GM23338 (cell line): ENCODE results near the gene ZDHHC16. TPM values are rescaled to one million over a fixed set of nuclear protein-coding genes. Genes with fewer than 3 reads are reported as not detected.

Experiments used
- ATAC-seq: fragments of 200-7000 bp; cut with Tn5 transposase; 3 replicates; pipeline ENCODE4 v1.9.1; 2020
- DNase-seq: peaks from one replicate; pipeline ENCODE4 v3.0.0-alpha.2; 2015; ENCODE audit warnings: low spot score
- H2AFZ ChIP-seq: fragments of 200-600 bp; sonication (generic); 2 replicates; pipeline ENCODE4 v1.8.0; 2016; ENCODE audit warnings: antibody characterized with exemption, mild to moderate bottlenecking, moderate library complexity
- H3F3A ChIP-seq: fragments of 200-600 bp; sonication (generic); replicated peaks from 2 replicates; pipeline ENCODE4 v1.8.0; 2017; ENCODE audit warnings: antibody characterized with exemption, mixed run types, low read depth
- H3K27ac ChIP-seq: fragments of 200-600 bp; sonication (generic); 2 replicates; pipeline ENCODE4 v1.6.1; 2016; ENCODE audit warnings: low read depth
- H3K27me3 ChIP-seq: fragments of 200-600 bp; sonication (generic); 2 replicates; pipeline ENCODE4 v1.8.0; 2016; ENCODE audit warnings: mild to moderate bottlenecking, mixed run types, moderate library complexity; ENCODE audit not compliant: insufficient read depth
- H3K36me3 ChIP-seq: fragments of 200-600 bp; sonication (generic); 2 replicates; pipeline ENCODE4 v1.8.0; 2016; ENCODE audit warnings: mild to moderate bottlenecking; ENCODE audit not compliant: insufficient read depth
- H3K4me1 ChIP-seq: fragments of 200-600 bp; sonication (generic); 2 replicates; pipeline ENCODE4 v1.8.0; 2016; ENCODE audit warnings: mild to moderate bottlenecking, moderate library complexity; ENCODE audit not compliant: insufficient read depth
- H3K4me2 ChIP-seq: fragments of 200-600 bp; sonication (generic); 2 replicates; pipeline ENCODE4 v1.7.1; 2017; ENCODE audit warnings: mixed run types
- H3K4me3 ChIP-seq: fragments of 200-600 bp; sonication (generic); 2 replicates; pipeline ENCODE4 v1.6.1; 2016; ENCODE audit warnings: mixed run types
- H3K79me2 ChIP-seq: fragments of 200-600 bp; sonication (generic); replicated peaks from 2 replicates; pipeline ENCODE4 v1.8.0; 2017; ENCODE audit warnings: mild to moderate bottlenecking; ENCODE audit not compliant: insufficient read depth
- H3K9me2 ChIP-seq: fragments of 200-600 bp; sonication (generic); 2 replicates; pipeline ENCODE4 v1.8.0; 2017; ENCODE audit not compliant: insufficient read depth
- H4K20me1 ChIP-seq: fragments of 200-600 bp; sonication (generic); replicated peaks from 2 replicates; pipeline ENCODE4 v1.8.0; 2017; ENCODE audit warnings: mild to moderate bottlenecking; ENCODE audit not compliant: insufficient read depth
- H3K27ac Mint-ChIP-seq: 2 replicates; pipeline ENCODE4 v1.8.0; 2020; ENCODE audit warnings: inconsistent platforms, mild to moderate bottlenecking, moderate library complexity, mixed read lengths
- H3K27me3 Mint-ChIP-seq: 3 replicates; pipeline ENCODE4 v1.8.0; 2022; ENCODE audit warnings: low read depth, mild to moderate bottlenecking, moderate library complexity, mixed read lengths, inconsistent platforms; ENCODE audit not compliant: insufficient read depth, poor library complexity
- H3K36me3 Mint-ChIP-seq: 3 replicates; pipeline ENCODE4 v1.8.0; 2021; ENCODE audit warnings: low read depth, mild to moderate bottlenecking, inconsistent platforms, moderate library complexity, mixed read lengths
- H3K4me1 Mint-ChIP-seq: 3 replicates; pipeline ENCODE4 v1.8.0; 2020; ENCODE audit warnings: mild to moderate bottlenecking, inconsistent platforms, mixed read lengths
- H3K4me3 Mint-ChIP-seq: 3 replicates; pipeline ENCODE4 v1.8.0; 2021; ENCODE audit warnings: moderate library complexity, mild to moderate bottlenecking, inconsistent platforms, mixed read lengths
- H3K9me3 Mint-ChIP-seq: 3 replicates; pipeline ENCODE4 v1.8.0; 2020; ENCODE audit warnings: moderate library complexity, mild to moderate bottlenecking, inconsistent platforms, mixed read lengths
- CREB1 ChIP-seq: fragments of 250-450 bp; sonication (Bioruptor Pico); IDR thresholded peaks from 2 replicates; pipeline ENCODE4 v1.5.0; 2020; ENCODE audit warnings: low read depth, mild to moderate bottlenecking, moderate library complexity
- JUNB ChIP-seq: IDR thresholded peaks from one replicate; pipeline ENCODE4 v1.6.1; 2016; ENCODE audit warnings: antibody characterized with exemption; ENCODE audit not compliant: unreplicated experiment
- POLR2AphosphoS5 ChIP-seq: IDR thresholded peaks from 2 replicates; pipeline ENCODE4 v1.6.1; 2016; ENCODE audit warnings: antibody characterized with exemption, low read depth
- ZNF331 ChIP-seq: fragments of 250-450 bp; sonication (Bioruptor Pico); IDR thresholded peaks from 2 replicates; pipeline ENCODE4 v1.5.0; 2020; ENCODE audit warnings: low read depth, mild to moderate bottlenecking, moderate library complexity
- polyA plus RNA-seq: library from polyadenylated mRNA; unstranded; fragments of >200 nt; fragmentation: Nextera tagmentation; extraction: Ambion mirVana; gene quantifications from 2 replicates; pipeline ENCODE4 v1.2.1, GENCODE V29; 2016
- total RNA-seq: library from RNA; depleted of rRNA; stranded (reverse); fragments of >200 nt; shearing (Covaris generic); gene quantifications from 2 replicates; pipeline ENCODE4 v1.2.3, GENCODE V29; 2014
- TF ChIP-seq, protein P1 (sequence below): IDR thresholded peaks from 2 replicates; pipeline ENCODE4 v1.6.1; 2016; ENCODE audit warnings: antibody characterized with exemption
- TF ChIP-seq, protein P2 (sequence below): IDR thresholded peaks from one replicate; pipeline ENCODE4 v1.6.1; 2018; ENCODE audit warnings: antibody characterized with exemption; ENCODE audit not compliant: unreplicated experiment
- TF ChIP-seq, protein P3 (sequence below), 2 experiments: fragments of 200-600 bp in 1 of 2; sonication (generic) in 1 of 2; conservative IDR thresholded peaks; 2 replicates each; pipeline versions ENCODE4 v1.5.1 to v1.6.1; 2016 to 2017; ENCODE audit warnings: antibody characterized with exemption in 2 of 2, low read depth in 2 of 2, mild to moderate bottlenecking in 2 of 2, moderate library complexity in 1 of 2

Gene ZDHHC16
- total and polyA plus RNA-seq, 2 experiments from 2014 or later, result 35.1 to 58.2 TPM

DNA sequence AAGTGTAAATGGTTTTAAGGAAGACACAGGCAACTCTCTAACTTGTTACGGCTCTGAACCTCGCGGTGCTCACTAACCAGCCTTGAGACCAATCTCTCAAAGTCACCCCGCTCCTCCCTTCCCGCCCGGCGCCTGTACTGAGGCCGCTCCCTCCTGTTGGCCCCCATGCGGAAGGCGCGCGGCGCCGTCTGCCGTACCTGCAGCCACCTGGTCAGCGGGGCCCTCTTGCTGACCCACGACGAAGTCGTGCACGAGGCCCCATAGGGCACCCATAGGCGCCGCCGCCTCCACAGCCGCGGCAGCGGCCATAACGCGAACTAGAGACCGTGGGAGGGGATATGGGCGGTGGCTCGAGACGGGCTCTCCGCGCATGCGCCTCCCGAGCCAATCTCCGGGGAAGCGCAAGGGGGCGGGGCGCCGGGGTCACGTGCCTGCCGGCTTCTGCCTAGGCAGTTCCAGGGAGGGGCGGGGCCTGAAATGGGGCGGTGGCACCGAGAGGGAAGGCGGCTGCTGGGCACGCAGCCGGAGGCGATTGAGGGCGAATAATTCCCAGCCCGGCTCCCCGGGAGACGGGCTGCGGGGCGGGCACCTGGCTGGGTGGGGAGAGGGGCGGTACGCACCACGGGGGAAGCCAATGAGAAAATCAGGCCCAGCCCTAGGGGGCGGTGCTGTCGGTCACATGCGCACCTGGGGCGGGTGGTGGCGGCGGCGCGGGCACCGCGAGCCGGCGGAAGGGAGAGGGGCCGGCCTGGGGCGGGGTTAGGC is 52.3 kb downstream of the ZDHHC16 start, which contains the start of gene MMS19:
Gene MMS19, minus strand, starts transcription at position 347 of the 765 bp plus-strand sequence. Its CDS starts 38 bp downstream, at position 309.
- Histone ChIP-seq H2AFZ (peak within 1 kb of the TSS; percentile 96), H3K79me2 (peaks cover 74% of the 10 kb centered on the region)

More for the DNA sequence above, 52.3 kb downstream of the ZDHHC16 start, which contains the start of gene MMS19:
- H3F3A ChIP-seq, result peaks cover 14% of the 10 kb centered on the region; the same call in 1 of the 2 replicates
- H3K9me3 Mint-ChIP-seq, result no peaks in the 10 kb centered on the region; the same call in 2 of the 3 replicates
- peaks cover 48% of the 10 kb centered on the region for H3K4me1 Mint-ChIP-seq
- H3K9me2 ChIP-seq, result no peaks in the 10 kb centered on the region
- H3K36me3 ChIP-seq, result no peaks in the 10 kb centered on the region
- peak; percentile 45 for ATAC-seq
- H3K4me3 ChIP-seq, result peak within 1 kb of the TSS; percentile 99
- H3K4me2 ChIP-seq, result peak within 1 kb of the TSS; percentile 94
- DNase-seq, result peak; percentile 98
- H3K27me3 Mint-ChIP-seq, result peaks cover 22% of the 10 kb centered on the region
- H3K27me3 ChIP-seq, result peaks cover 18% of the 10 kb centered on the region
- TF ChIP-seq POLR2AphosphoS5 (peak; percentile 71), ZNF331 (CRISPR knock-in tag) (no peak), CREB1 (no peak), JUNB (no peak)
- TF ChIP-seq, protein P1, sequence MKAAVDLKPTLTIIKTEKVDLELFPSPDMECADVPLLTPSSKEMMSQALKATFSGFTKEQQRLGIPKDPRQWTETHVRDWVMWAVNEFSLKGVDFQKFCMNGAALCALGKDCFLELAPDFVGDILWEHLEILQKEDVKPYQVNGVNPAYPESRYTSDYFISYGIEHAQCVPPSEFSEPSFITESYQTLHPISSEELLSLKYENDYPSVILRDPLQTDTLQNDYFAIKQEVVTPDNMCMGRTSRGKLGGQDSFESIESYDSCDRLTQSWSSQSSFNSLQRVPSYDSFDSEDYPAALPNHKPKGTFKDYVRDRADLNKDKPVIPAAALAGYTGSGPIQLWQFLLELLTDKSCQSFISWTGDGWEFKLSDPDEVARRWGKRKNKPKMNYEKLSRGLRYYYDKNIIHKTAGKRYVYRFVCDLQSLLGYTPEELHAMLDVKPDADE, result peak; percentile 37
- TF ChIP-seq, protein P2, sequence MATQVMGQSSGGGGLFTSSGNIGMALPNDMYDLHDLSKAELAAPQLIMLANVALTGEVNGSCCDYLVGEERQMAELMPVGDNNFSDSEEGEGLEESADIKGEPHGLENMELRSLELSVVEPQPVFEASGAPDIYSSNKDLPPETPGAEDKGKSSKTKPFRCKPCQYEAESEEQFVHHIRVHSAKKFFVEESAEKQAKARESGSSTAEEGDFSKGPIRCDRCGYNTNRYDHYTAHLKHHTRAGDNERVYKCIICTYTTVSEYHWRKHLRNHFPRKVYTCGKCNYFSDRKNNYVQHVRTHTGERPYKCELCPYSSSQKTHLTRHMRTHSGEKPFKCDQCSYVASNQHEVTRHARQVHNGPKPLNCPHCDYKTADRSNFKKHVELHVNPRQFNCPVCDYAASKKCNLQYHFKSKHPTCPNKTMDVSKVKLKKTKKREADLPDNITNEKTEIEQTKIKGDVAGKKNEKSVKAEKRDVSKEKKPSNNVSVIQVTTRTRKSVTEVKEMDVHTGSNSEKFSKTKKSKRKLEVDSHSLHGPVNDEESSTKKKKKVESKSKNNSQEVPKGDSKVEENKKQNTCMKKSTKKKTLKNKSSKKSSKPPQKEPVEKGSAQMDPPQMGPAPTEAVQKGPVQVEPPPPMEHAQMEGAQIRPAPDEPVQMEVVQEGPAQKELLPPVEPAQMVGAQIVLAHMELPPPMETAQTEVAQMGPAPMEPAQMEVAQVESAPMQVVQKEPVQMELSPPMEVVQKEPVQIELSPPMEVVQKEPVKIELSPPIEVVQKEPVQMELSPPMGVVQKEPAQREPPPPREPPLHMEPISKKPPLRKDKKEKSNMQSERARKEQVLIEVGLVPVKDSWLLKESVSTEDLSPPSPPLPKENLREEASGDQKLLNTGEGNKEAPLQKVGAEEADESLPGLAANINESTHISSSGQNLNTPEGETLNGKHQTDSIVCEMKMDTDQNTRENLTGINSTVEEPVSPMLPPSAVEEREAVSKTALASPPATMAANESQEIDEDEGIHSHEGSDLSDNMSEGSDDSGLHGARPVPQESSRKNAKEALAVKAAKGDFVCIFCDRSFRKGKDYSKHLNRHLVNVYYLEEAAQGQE, result no peak
- TF ChIP-seq, protein P3, sequence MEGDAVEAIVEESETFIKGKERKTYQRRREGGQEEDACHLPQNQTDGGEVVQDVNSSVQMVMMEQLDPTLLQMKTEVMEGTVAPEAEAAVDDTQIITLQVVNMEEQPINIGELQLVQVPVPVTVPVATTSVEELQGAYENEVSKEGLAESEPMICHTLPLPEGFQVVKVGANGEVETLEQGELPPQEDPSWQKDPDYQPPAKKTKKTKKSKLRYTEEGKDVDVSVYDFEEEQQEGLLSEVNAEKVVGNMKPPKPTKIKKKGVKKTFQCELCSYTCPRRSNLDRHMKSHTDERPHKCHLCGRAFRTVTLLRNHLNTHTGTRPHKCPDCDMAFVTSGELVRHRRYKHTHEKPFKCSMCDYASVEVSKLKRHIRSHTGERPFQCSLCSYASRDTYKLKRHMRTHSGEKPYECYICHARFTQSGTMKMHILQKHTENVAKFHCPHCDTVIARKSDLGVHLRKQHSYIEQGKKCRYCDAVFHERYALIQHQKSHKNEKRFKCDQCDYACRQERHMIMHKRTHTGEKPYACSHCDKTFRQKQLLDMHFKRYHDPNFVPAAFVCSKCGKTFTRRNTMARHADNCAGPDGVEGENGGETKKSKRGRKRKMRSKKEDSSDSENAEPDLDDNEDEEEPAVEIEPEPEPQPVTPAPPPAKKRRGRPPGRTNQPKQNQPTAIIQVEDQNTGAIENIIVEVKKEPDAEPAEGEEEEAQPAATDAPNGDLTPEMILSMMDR (conservative IDR thresholded peaks at IDR 0.05; ENCODE audit: low read depth in 2 of 2), result no peak
- peaks cover 64% of the 10 kb centered on the region for H4K20me1 ChIP-seq
- peak within 1 kb of the TSS; percentile 97 for H3K27ac ChIP-seq
- H3K36me3 Mint-ChIP-seq, result no peaks in the 10 kb centered on the region; the same call in 1 of the 3 replicates
- peak within 1 kb of the TSS; percentile 83 for H3K4me3 Mint-ChIP-seq
- H3K4me1 ChIP-seq, result peaks cover 50% of the 10 kb centered on the region
- peak within 1 kb of the TSS; percentile 82 for H3K27ac Mint-ChIP-seq
